GM21825 (cell line): ENCODE measurements around the gene CDC14A.
"Not testable (repeated sequence)": the region's sequence is repeated elsewhere in the genome, so short reads cannot be mapped to it uniquely, and the experiment has no call there.

Experiments used
- ATAC-seq: cut with Tn5 transposase; IDR thresholded peaks from one replicate; pipeline ENCODE4 v1.9.1; 2021; ENCODE audit warnings: mild to moderate bottlenecking, moderate library complexity; ENCODE audit not compliant: unreplicated experiment

The CDC14A gene

GRCh38 chr1:100352267-100353070, at the start of gene CDC14A:
Gene CDC14A, plus strand, starts transcription at chr1:100352506. Its CDS starts 449 bp downstream, at chr1:100352955.
- peak; percentile 67 for ATAC-seq

GRCh38 chr1:100302739-100303138, 49.6 kb upstream of the CDC14A start:
- ATAC-seq: no peak

GRCh38 chr1:100304227-100304626, 48.1 kb upstream of the CDC14A start:
- no peak for ATAC-seq

GRCh38 chr1:100304921-100305320, 47.4 kb upstream of the CDC14A start:
- no peak for ATAC-seq

GRCh38 chr1:100305954-100306353, 46.4 kb upstream of the CDC14A start:
- ATAC-seq: no peak

- ATAC-seq: no peak
Measured at GRCh38 chr1:100306735-100307313, 45.5 kb upstream of the CDC14A start.

GRCh38 chr1:100308777-100309176, 43.5 kb upstream of the CDC14A start:
- no peak for ATAC-seq

- no peak for ATAC-seq
Measured at GRCh38 chr1:100309863-100310262, 42.4 kb upstream of the CDC14A start.

- ATAC-seq: no peak
Measured at GRCh38 chr1:100313382-100313781, 38.9 kb upstream of the CDC14A start.

GRCh38 chr1:100316622-100317021, 35.7 kb upstream of the CDC14A start:
- no peak for ATAC-seq

GRCh38 chr1:100320311-100321099, 31.8 kb upstream of the CDC14A start:
- ATAC-seq: no peak

GRCh38 chr1:100321100-100321493, 31.2 kb upstream of the CDC14A start:
- ATAC-seq: no peak

GRCh38 chr1:100321506-100321905, 30.8 kb upstream of the CDC14A start:
- no peak for ATAC-seq

- ATAC-seq: peak; percentile 60
Measured at GRCh38 chr1:100322436-100323211, 29.7 kb upstream of the CDC14A start.

GRCh38 chr1:100323419-100324106, 28.7 kb upstream of the CDC14A start:
- no peak for ATAC-seq

GRCh38 chr1:100325415-100326324, 26.6 kb upstream of the CDC14A start:
- no peak for ATAC-seq

GRCh38 chr1:100326325-100326670, 26.0 kb upstream of the CDC14A start:
- ATAC-seq: not testable (repeated sequence)

- ATAC-seq: no peak
Measured at GRCh38 chr1:100328133-100328532, 24.2 kb upstream of the CDC14A start.

GRCh38 chr1:100331146-100331545, 21.2 kb upstream of the CDC14A start:
- ATAC-seq: not testable (repeated sequence)
